H4 (cell line): ENCODE results near the gene VSNL1. TPM values are rescaled to one million over a fixed set of nuclear protein-coding genes. Genes with fewer than 3 reads are reported as not detected.
A peak's percentile ranks its signal among the peaks of the same experiment; 100 is the strongest.

Experiments
- DNase-seq: peaks from one replicate; pipeline ENCODE4 v3.0.0-alpha.2; 2015; ENCODE audit warnings: low spot score
- total RNA-seq: library from RNA; depleted of rRNA; stranded (reverse); fragments of >200 nt; shearing (Covaris generic); gene quantifications from 2 replicates; pipeline ENCODE4 v1.2.3, GENCODE V29; 2014

Gene VSNL1
- total RNA-seq, 1 experiment from 2014 or later, result 2.1 TPM

GRCh38 chr2:17581831-17582230, 41.3 kb downstream of the VSNL1 start:
- DNase-seq, result no peak

GRCh38 chr2:17583166-17583565, 42.7 kb downstream of the VSNL1 start:
- DNase-seq, result no peak

GRCh38 chr2:17583646-17584045, 43.1 kb downstream of the VSNL1 start:
- DNase-seq, result no peak

GRCh38 chr2:17584689-17585088, 44.2 kb downstream of the VSNL1 start:
- no peak for DNase-seq

- no peak for DNase-seq
These were observed 47.0 kb downstream of the VSNL1 start for GRCh38 chr2:17587469-17587868.

GRCh38 chr2:17588031-17588430, 47.5 kb downstream of the VSNL1 start:
- no peak for DNase-seq

GRCh38 chr2:17589406-17590035, 49.0 kb downstream of the VSNL1 start:
- DNase-seq, result peak; percentile 42

GRCh38 chr2:17590342-17590911, 49.9 kb downstream of the VSNL1 start:
- no peak for DNase-seq

GRCh38 chr2:17591846-17592245, 51.4 kb downstream of the VSNL1 start:
- no peak for DNase-seq

- no peak for DNase-seq
These were observed 52.4 kb downstream of the VSNL1 start for GRCh38 chr2:17592731-17593409.

GRCh38 chr2:17593445-17593840, 52.9 kb downstream of the VSNL1 start:
- no peak for DNase-seq

- DNase-seq, result peak; percentile 18
These were observed 53.5 kb downstream of the VSNL1 start for GRCh38 chr2:17593841-17594491.

- DNase-seq, result no peak
These were observed 54.3 kb downstream of the VSNL1 start for GRCh38 chr2:17594533-17595401.

GRCh38 chr2:17599617-17600016, 59.1 kb downstream of the VSNL1 start:
- no peak for DNase-seq

GRCh38 chr2:17600556-17601204, 60.2 kb downstream of the VSNL1 start:
- DNase-seq, result no peak

- no peak for DNase-seq
These were observed 63.6 kb downstream of the VSNL1 start for GRCh38 chr2:17604050-17604449.

GRCh38 chr2:17605696-17606095, 65.2 kb downstream of the VSNL1 start:
- DNase-seq, result no peak

- no peak for DNase-seq
These were observed 66.4 kb downstream of the VSNL1 start for GRCh38 chr2:17606851-17607250.

- no peak for DNase-seq
These were observed 66.9 kb downstream of the VSNL1 start for GRCh38 chr2:17607379-17607778.

GRCh38 chr2:17608251-17608650, 67.8 kb downstream of the VSNL1 start:
- DNase-seq, result no peak

GRCh38 chr2:17610521-17610920, 70.0 kb downstream of the VSNL1 start:
- DNase-seq, result no peak
